ENCODE results near the gene UGT1A3. TPM values are rescaled to one million over a fixed set of nuclear protein-coding genes. Genes with fewer than 3 reads are reported as not detected.

Gene UGT1A3
- total RNA-seq, 4 donors from 2014 or later = 2.6 to 3.2 (median 2.6) TPM; not detected in 1

GRCh38 chr2:233708942-233709341, 19.9 kb upstream of the UGT1A3 start:
- Histone ChIP-seq H3K36me3 (no peaks in the 10 kb centered on the region), H3K27me3 (no peaks in the 10 kb centered on the region), H3K9me3 (no peaks in the 10 kb centered on the region), H3K27ac (no peak overlapping the region), H3K4me1 (peaks cover 0 to 8% (median 4%) of the 10 kb centered on the region in 4 donors), H3K4me3 (no peak overlapping the region)
- intact Hi-C loops (cut with DNase I; ENCODE audit: low total_unique reads) = no loop called here
- no peak for DNase-seq
- TF ChIP-seq POLR2AphosphoS5 (IDR thresholded peaks at IDR 0.05) (no peak), POLR2A (IDR thresholded peaks at IDR 0.05) (no peak), CTCF (IDR thresholded peaks at IDR 0.05) (no peak), EP300 (IDR thresholded peaks at IDR 0.05; ENCODE audit: low read depth) (no peak)
- in situ Hi-C loops (cut with MboI; ENCODE audit: low pct_ligation_motif_present in 1 of 4, low pct_unique_long_range_greater_than_20kb in 1 of 4, low sequenced_read_pairs in 3 of 4) = loop anchor here in 1 of 4 donors (25.0 kb wide), 1 partner anchor 247 kb away; no protein-coding TSS in a partner anchor
- WGBS, 2 donors (ENCODE audit: low coverage in 1 of 2) = 83 to 94% methylated on average over 4 to 5 of the region's 5 CpGs

- intact Hi-C loops (cut with DNase I; ENCODE audit: low total_unique reads) = no loop called here
- Histone ChIP-seq H3K27ac (no peak overlapping the region), H3K36me3 (no peaks in the 10 kb centered on the region), H3K4me3 (no peak overlapping the region), H3K9me3 (no peaks in the 10 kb centered on the region), H3K27me3 (no peaks in the 10 kb centered on the region), H3K4me1 (peaks cover 0 to 4% (median 1%) of the 10 kb centered on the region in 4 donors)
- in situ Hi-C loops (cut with MboI; ENCODE audit: low pct_ligation_motif_present in 1 of 4, low pct_unique_long_range_greater_than_20kb in 1 of 4, low sequenced_read_pairs in 3 of 4) = loop anchor here in 1 of 4 donors (25.0 kb wide), 1 partner anchor 249 kb away; no protein-coding TSS in a partner anchor
- peak; percentile 87 for DNase-seq
- TF ChIP-seq CTCF (IDR thresholded peaks at IDR 0.05) (peak; percentile 79 to 88 (median 84)), EP300 (IDR thresholded peaks at IDR 0.05; ENCODE audit: low read depth) (no peak), POLR2AphosphoS5 (IDR thresholded peaks at IDR 0.05) (no peak), POLR2A (IDR thresholded peaks at IDR 0.05) (no peak)
- WGBS, 2 donors (ENCODE audit: low coverage in 1 of 2) = 0 to 40% methylated on average over 1 to 11 of the region's 11 CpGs
Observed at GRCh38 chr2:233711312-233712008, 17.4 kb upstream of the UGT1A3 start.

DNA sequence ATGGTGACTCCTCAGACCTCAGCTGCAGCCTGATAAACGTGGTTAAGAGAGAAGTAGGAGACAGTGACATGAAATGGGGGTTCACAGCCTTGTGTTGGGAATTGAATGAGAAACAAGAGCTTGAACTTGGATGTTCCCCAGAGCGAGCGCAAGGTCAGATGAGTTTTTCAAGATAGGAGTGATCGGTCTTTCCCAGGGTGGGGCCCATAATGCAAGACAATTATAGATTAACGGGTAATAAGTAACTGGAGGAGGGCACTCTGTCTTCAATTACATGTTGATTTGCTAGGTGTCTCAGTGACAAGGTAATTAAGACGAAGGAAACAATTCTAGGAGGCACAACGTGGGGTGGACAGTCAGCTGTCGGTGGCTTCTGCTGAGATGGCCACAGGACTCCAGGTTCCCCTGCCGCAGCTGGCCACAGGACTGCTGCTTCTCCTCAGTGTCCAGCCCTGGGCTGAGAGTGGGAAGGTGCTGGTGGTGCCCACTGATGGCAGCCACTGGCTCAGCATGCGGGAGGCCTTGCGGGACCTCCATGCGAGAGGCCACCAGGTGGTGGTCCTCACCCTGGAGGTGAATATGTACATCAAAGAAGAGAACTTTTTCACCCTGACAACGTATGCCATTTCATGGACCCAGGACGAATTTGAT, 16.1 kb upstream of the UGT1A3 start, which contains the start of gene UGT1A5:
Gene UGT1A5 (plus strand): TSS at position 297 of the 651 bp plus-strand sequence. CDS start 85 bp downstream, at position 382.
- H3K27me3 ChIP-seq = no peaks in the 10 kb centered on the region
- no peak for DNase-seq
- H3K36me3 ChIP-seq = no peaks in the 10 kb centered on the region
- 76 to 78% methylated on average over 8 to 14 of the region's 14 CpGs for WGBS, 2 donors (ENCODE audit: low coverage in 1 of 2)
- in situ Hi-C loops (cut with MboI; ENCODE audit: low pct_ligation_motif_present in 1 of 4, low pct_unique_long_range_greater_than_20kb in 1 of 4, low sequenced_read_pairs in 3 of 4) = loop anchor here in 1 of 4 donors (25.0 kb wide), 1 partner anchor 250 kb away; no protein-coding TSS in a partner anchor
- H3K4me1 ChIP-seq = peaks cover 0 to 4% (median 1%) of the 10 kb centered on the region in 4 donors
- H3K27ac ChIP-seq = no peak within 1 kb of the TSS
- no peak within 1 kb of the TSS for H3K4me3 ChIP-seq
- no peaks in the 10 kb centered on the region for H3K9me3 ChIP-seq
- intact Hi-C loops (cut with DNase I; ENCODE audit: low total_unique reads) = no loop called here
- no peak for TF ChIP-seq CTCF (IDR thresholded peaks at IDR 0.05)
- TF ChIP-seq POLR2A (IDR thresholded peaks at IDR 0.05) = no peak
- no peak for TF ChIP-seq EP300 (IDR thresholded peaks at IDR 0.05; ENCODE audit: low read depth)
- no peak for TF ChIP-seq POLR2AphosphoS5 (IDR thresholded peaks at IDR 0.05)

GRCh38 chr2:233713262-233713615, 15.6 kb upstream of the UGT1A3 start:
- intact Hi-C loops (cut with DNase I; ENCODE audit: low total_unique reads) (no loop called here), in situ Hi-C loops (cut with MboI; ENCODE audit: low pct_ligation_motif_present in 1 of 4, low pct_unique_long_range_greater_than_20kb in 1 of 4, low sequenced_read_pairs in 3 of 4) (loop anchor here in 1 of 4 donors (25.0 kb wide), 1 partner anchor 251 kb away; no protein-coding TSS in a partner anchor)
- Histone ChIP-seq H3K27me3 (no peaks in the 10 kb centered on the region), H3K4me3 (no peak overlapping the region), H3K4me1 (peaks cover 0 to 4% (median 1%) of the 10 kb centered on the region in 4 donors), H3K27ac (no peak overlapping the region), H3K36me3 (no peaks in the 10 kb centered on the region), H3K9me3 (no peaks in the 10 kb centered on the region)
- TF ChIP-seq EP300 (IDR thresholded peaks at IDR 0.05; ENCODE audit: low read depth) (no peak), CTCF (IDR thresholded peaks at IDR 0.05) (no peak), POLR2A (IDR thresholded peaks at IDR 0.05) (no peak), POLR2AphosphoS5 (IDR thresholded peaks at IDR 0.05) (no peak)
- no peak for DNase-seq
- 82 to 84% methylated on average over 4 to 7 of the region's 7 CpGs for WGBS, 2 donors (ENCODE audit: low coverage in 1 of 2)
